Activated CD8-positive, alpha-beta T cell treated with anti-CD3 and anti-CD28 coated beads for 36 hours (primary cell): ENCODE data around the gene KLHDC7A. TPM values are rescaled to one million over a fixed set of nuclear protein-coding genes. Genes with fewer than 3 reads are reported as not detected.
A peak's percentile ranks its signal among the peaks of the same experiment; 100 is the strongest.

ENCODE experiments used
- ATAC-seq: fragments of 200-7000 bp; cut with Tn5 transposase; one replicate; pipeline ENCODE4 v1.10.0; 2021; ENCODE audit warnings: mild to moderate bottlenecking, moderate library complexity
- CTCF ChIA-PET: fragments of 350-600 bp; sonication (Branson Sonifier 250); formaldehyde crosslinking; loops from one replicate; lab custom pipeline; 2021; ENCODE audit warnings: antibody characterized with exemption; lab: Charles Lee
- POLR2A ChIA-PET: fragments of 350-600 bp; sonication (Branson Sonifier 250); formaldehyde crosslinking; loops from one replicate; lab custom pipeline; 2021; ENCODE audit warnings: antibody characterized with exemption; lab: Charles Lee
- DNase-seq: peaks from one replicate; pipeline ENCODE4 v3.0.0-alpha.2; 2020
- H3K27ac Mint-ChIP-seq: one replicate; pipeline ENCODE4 v1.8.0; 2021; ENCODE audit warnings: mild to moderate bottlenecking, mixed read lengths
- H3K27me3 Mint-ChIP-seq: one replicate; pipeline ENCODE4 v1.8.0; 2021; ENCODE audit warnings: mixed read lengths
- H3K36me3 Mint-ChIP-seq: one replicate; pipeline ENCODE4 v1.8.0; 2021; ENCODE audit warnings: low read depth, mixed read lengths
- H3K4me1 Mint-ChIP-seq: one replicate; pipeline ENCODE4 v1.8.0; 2021; ENCODE audit warnings: low read depth, mixed read lengths
- H3K4me3 Mint-ChIP-seq: one replicate; pipeline ENCODE4 v1.8.0; 2021; ENCODE audit warnings: mild to moderate bottlenecking, moderate library complexity, mixed read lengths
- H3K9me3 Mint-ChIP-seq: one replicate; pipeline ENCODE4 v1.8.0; 2021; ENCODE audit warnings: mixed read lengths
- CTCF ChIP-seq: fragments of 200-600 bp; IDR thresholded peaks from one replicate; pipeline ENCODE4 v1.8.0; 2022; ENCODE audit warnings: antibody characterized with exemption, mild to moderate bottlenecking
- intact Hi-C: fragments of 100-400 bp; cut with micrococcal nuclease; formaldehyde crosslinking; loops from one replicate; pipeline ENCODE4 v1.10.0; 2022
- total RNA-seq, 2 experiments: library from RNA; stranded (reverse); gene quantifications; one replicate each; pipeline ENCODE4 v1.2.3, GENCODE V29; 2021

The KLHDC7A gene
- total RNA-seq, 2 experiments from 2014 or later, result not detected

- peaks cover 8% of the 10 kb centered on the region for H3K27me3 Mint-ChIP-seq
- ATAC-seq (no peak), DNase-seq (no peak)
- peaks cover 4% of the 10 kb centered on the region for H3K9me3 Mint-ChIP-seq
- POLR2A ChIA-PET, result no interaction called here
- no peak for TF ChIP-seq CTCF
- no peak overlapping the region for H3K27ac Mint-ChIP-seq
- intact Hi-C loops, result no loop called here
- H3K4me3 Mint-ChIP-seq, result no peak overlapping the region
- no peaks in the 10 kb centered on the region for H3K4me1 Mint-ChIP-seq
- no peaks in the 10 kb centered on the region for H3K36me3 Mint-ChIP-seq
- CTCF ChIA-PET, result no interaction called here
Measured at GRCh38 chr1:18444563-18444962, 36.2 kb upstream of the KLHDC7A start.

GRCh38 chr1:18446751-18447150 lies 34.0 kb upstream of the KLHDC7A start:
- Mint-ChIP-seq H3K4me1 (no peaks in the 10 kb centered on the region), H3K27me3 (peaks cover 12% of the 10 kb centered on the region), H3K4me3 (no peak overlapping the region), H3K27ac (no peak overlapping the region), H3K9me3 (no peaks in the 10 kb centered on the region), H3K36me3 (no peaks in the 10 kb centered on the region)
- intact Hi-C loops, result no loop called here
- DNase-seq (no peak), ATAC-seq (no peak)
- TF ChIP-seq CTCF, result no peak
- POLR2A ChIA-PET, result no interaction called here
- CTCF ChIA-PET, result no interaction called here

GRCh38 chr1:18447509-18448220 lies 33.1 kb upstream of the KLHDC7A start:
- ChIA-PET POLR2A (no interaction called here), CTCF (no interaction called here)
- H3K27me3 Mint-ChIP-seq, result peaks cover 12% of the 10 kb centered on the region
- no peaks in the 10 kb centered on the region for H3K9me3 Mint-ChIP-seq
- DNase-seq (no peak), ATAC-seq (no peak)
- TF ChIP-seq CTCF, result no peak
- intact Hi-C loops, result no loop called here
- no peaks in the 10 kb centered on the region for H3K36me3 Mint-ChIP-seq
- H3K4me3 Mint-ChIP-seq, result no peak overlapping the region
- H3K27ac Mint-ChIP-seq, result no peak overlapping the region
- no peaks in the 10 kb centered on the region for H3K4me1 Mint-ChIP-seq

GRCh38 chr1:18448889-18449288 lies 31.8 kb upstream of the KLHDC7A start:
- TF ChIP-seq CTCF, result no peak
- Mint-ChIP-seq H3K27me3 (peaks cover 12% of the 10 kb centered on the region), H3K4me1 (no peaks in the 10 kb centered on the region), H3K27ac (no peak overlapping the region), H3K9me3 (no peaks in the 10 kb centered on the region), H3K36me3 (no peaks in the 10 kb centered on the region), H3K4me3 (no peak overlapping the region)
- POLR2A ChIA-PET, result no interaction called here
- CTCF ChIA-PET, result no interaction called here
- intact Hi-C loops, result no loop called here
- no peak for DNase-seq
- no peak for ATAC-seq

- ChIA-PET POLR2A (no interaction called here), CTCF (no interaction called here)
- ATAC-seq, result peak; percentile 71
- Mint-ChIP-seq H3K27me3 (peaks cover 10% of the 10 kb centered on the region), H3K4me3 (no peak overlapping the region), H3K9me3 (no peaks in the 10 kb centered on the region), H3K27ac (no peak overlapping the region), H3K4me1 (no peaks in the 10 kb centered on the region), H3K36me3 (no peaks in the 10 kb centered on the region)
- intact Hi-C loops, result no loop called here
- TF ChIP-seq CTCF, result no peak
- peak; percentile 4 for DNase-seq
Measured at GRCh38 chr1:18452550-18452949, 28.2 kb upstream of the KLHDC7A start.
